GM12878 (cell line): ENCODE results near the gene PPAN. TPM values are rescaled to one million over a fixed set of nuclear protein-coding genes. Genes with fewer than 3 reads are reported as not detected.
A peak's percentile ranks its signal among the peaks of the same experiment; 100 is the strongest.

Experiments
- ATAC-seq: fragments of 200-7000 bp; cut with Tn5 transposase; 3 replicates; pipeline ENCODE4 v1.9.1; 2020; ENCODE audit warnings: mild to moderate bottlenecking, moderate library complexity
- BruUV-seq: library from RNA; stranded (reverse); fragments of 400-500 nt; replicated peaks from 2 replicates; lab custom pipeline; 2021; lab: Mats Ljungman, UMichigan
- CTCF ChIA-PET: fragments of 300-600 bp; sonication (Branson Sonifier 250); formaldehyde crosslinking; extraction: SDS; loops from one replicate; lab custom pipeline; 2021; ENCODE audit warnings: inconsistent platforms; lab: Yijun Ruan, JAX
- POLR2A ChIA-PET: fragments of 350-600 bp; formaldehyde crosslinking; extraction: SDS; loops from one replicate; lab custom pipeline; 2021; ENCODE audit warnings: inconsistent platforms; lab: Charles Lee
- RAD21 ChIA-PET: fragments of 300-600 bp; sonication (Branson Sonifier 250); formaldehyde crosslinking; loops from one replicate; lab custom pipeline; 2023; ENCODE audit warnings: antibody characterized with exemption; ENCODE audit not compliant: unreplicated experiment; lab: Charles Lee
- SMC1A ChIA-PET: fragments of 300-600 bp; sonication (Branson Sonifier 250); formaldehyde crosslinking; loops from one replicate; lab custom pipeline; 2023; ENCODE audit not compliant: unreplicated experiment, uncharacterized antibody; lab: Charles Lee
- DNase-seq: peaks from one replicate; pipeline ENCODE4 v3.0.0-alpha.2; 2011; ENCODE audit warnings: low read depth, low spot score
- FAIRE-seq: peaks from 3 replicates; lab custom pipeline; 2011; peaks lifted over from hg19 to GRCh38; lab: Jason Lieb, UNC
- H2AFZ ChIP-seq: 2 replicates; pipeline ENCODE4 v1.6.0; 2011; ENCODE audit warnings: low read depth, low read length, control low read depth; ENCODE audit not compliant: control insufficient read depth
- H3K27ac ChIP-seq: 2 replicates; pipeline ENCODE4 v1.5.1; 2011; ENCODE audit warnings: control low read depth; ENCODE audit not compliant: control insufficient read depth, insufficient read depth
- H3K27me3 ChIP-seq, 2 experiments: replicated peaks in 1 of 2; 2 replicates each; pipeline versions ENCODE4 v1.6.0 to v1.6.1; 2011; ENCODE audit warnings: low read length in 1 of 2; ENCODE audit not compliant: control insufficient read depth in 2 of 2, insufficient read depth in 2 of 2
- H3K36me3 ChIP-seq, 2 experiments: 2 replicates each; pipeline ENCODE4 v1.5.1; 2011; ENCODE audit warnings: low read length in 1 of 2; ENCODE audit not compliant: control insufficient read depth in 2 of 2, insufficient read depth in 2 of 2
- H3K4me1 ChIP-seq: 2 replicates; pipeline ENCODE4 v1.6.1; 2011; ENCODE audit warnings: mild to moderate bottlenecking, low read length, moderate library complexity, mixed read lengths; ENCODE audit not compliant: control insufficient read depth, insufficient read depth
- H3K4me2 ChIP-seq: 2 replicates; pipeline ENCODE4 v1.6.0; 2011; ENCODE audit warnings: control low read depth; ENCODE audit not compliant: control insufficient read depth, insufficient read depth
- H3K4me3 ChIP-seq: fragments of 200-600 bp; sonication (generic); 2 replicates; pipeline ENCODE4 v1.5.1; 2016
- H3K79me2 ChIP-seq: 2 replicates; pipeline ENCODE4 v1.6.0; 2011; ENCODE audit warnings: low read length; ENCODE audit not compliant: control insufficient read depth, insufficient read depth
- H3K9ac ChIP-seq: 2 replicates; pipeline ENCODE4 v1.8.0; 2011; ENCODE audit warnings: low read length, control low read depth, mixed read lengths; ENCODE audit not compliant: control insufficient read depth, insufficient read depth
- H3K9me3 ChIP-seq: replicated peaks from 3 replicates; pipeline ENCODE4 v1.5.1; 2011; ENCODE audit warnings: mild to moderate bottlenecking, low read length; ENCODE audit not compliant: control insufficient read depth, insufficient read depth
- H4K20me1 ChIP-seq: 2 replicates; pipeline ENCODE4 v1.6.0; 2011; ENCODE audit not compliant: control insufficient read depth, insufficient read depth
- ATF2 ChIP-seq: IDR thresholded peaks from 2 replicates; pipeline ENCODE4 v1.6.1; 2012; ENCODE audit warnings: low read length, inconsistent platforms
- MLLT1 ChIP-seq: fragments of 450-650 bp; IDR thresholded peaks from 2 replicates; pipeline ENCODE4 v1.6.1; 2016; ENCODE audit warnings: mild to moderate bottlenecking
- MTA3 ChIP-seq: IDR thresholded peaks from 2 replicates; pipeline ENCODE4 v1.6.1; 2012; ENCODE audit warnings: low read length, inconsistent platforms, borderline replicate concordance
- WGBS: methylation state at CpG from one replicate; pipeline ENCODE4 v1.1.6; 2016; ENCODE audit warnings: low lambda C conversion rate; ENCODE audit not compliant: insufficient replicate concordance, insufficient coverage; ENCODE audit errors: missing lambda C conversion rate; 5-methylcytosine and 5-hydroxymethylcytosine counted together
- in situ Hi-C: fragments of 300-500 bp; cut with MboI; formaldehyde crosslinking; loops from 9 replicates; pipeline ENCODE4 v1.14.3; 2018; ENCODE audit warnings: mixed read lengths
- intact Hi-C: fragments of 100-400 bp; cut with micrococcal nuclease; formaldehyde crosslinking; loops from one replicate; pipeline ENCODE4 v1.14.2; 2022; ENCODE audit not compliant: unreplicated experiment
- polyA plus RNA-seq, 11 experiments: library from polyadenylated mRNA; depleted of rRNA in 4 of 11; unstranded in 6 of 11; stranded (reverse) in 5 of 11; fragments of >200 nt; fragmentation: Nextera tagmentation in 4 of 11; fragmentation: Illumina TruSeq in 1 of 11; extraction: Ambion mirVana in 4 of 11; extraction: Trizol in 1 of 11; gene quantifications; 1 replicate in 1 of 11; 2 replicates in 10 of 11; pipeline versions ENCODE4 v1.2.1 to v1.2.3, GENCODE V29; 2011 to 2016; ENCODE audit warnings: inconsistent platforms in 2 of 11, missing spikeins in 2 of 11, low read depth in 1 of 11
- total RNA-seq, 4 experiments: library from RNA; depleted of rRNA in 3 of 4; stranded (reverse); fragments of >200 nt in 3 of 4; fragmentation: Illumina TruSeq in 1 of 4; extraction: Trizol in 1 of 4; gene quantifications; 2 replicates each; pipeline versions ENCODE4 v1.2.1 to v1.2.3, GENCODE V29; 2013 to 2021

PPAN gene
- total and polyA plus RNA-seq, 10 of the 15 experiments (the other 5 are each of a cell fraction or from before 2014, with no cell fraction given) = 2.1 to 171 (median 108) TPM

- ChIA-PET RAD21 (interaction anchor here (0.9 to 9.6 kb wide), 5 partner anchors 9 to 155 kb away, joined by 3 to 166 read pairs (median 4); partner anchors contain the start of genes P2RY11 and PPAN), CTCF (interaction anchor here (0.8 to 9.5 kb wide), 6 partner anchors 9 to 68 kb away, joined by 3 to 171 read pairs (median 9); partner anchors contain the start of genes EIF3G, P2RY11 and PPAN), POLR2A (interaction anchor here (0.5 to 1.9 kb wide), 12 partner anchors 8 to 228 kb away, joined by 3 to 18 read pairs (median 8); partner anchors contain the start of genes MRPL4, P2RY11 and PPAN), SMC1A (interaction anchor here (0.9 to 11.1 kb wide), 3 partner anchors 9 to 17 kb away, joined by 3 to 150 read pairs (median 6); partner anchors contain the start of genes P2RY11 and PPAN)
- H3K79me2 ChIP-seq = peaks cover 8% of the 10 kb centered on the region
- in situ Hi-C loops (no loop called here), intact Hi-C loops (no loop called here)
- H3K27ac ChIP-seq = no peak overlapping the region
- H3K27me3 ChIP-seq = no peaks in the 10 kb centered on the region
- H3K9me3 ChIP-seq = no peaks in the 10 kb centered on the region; the same call in 2 of the 3 replicates
- ATAC-seq (no peak), DNase-seq (no peak), FAIRE-seq (no peak)
- H3K4me3 ChIP-seq = no peak overlapping the region
- WGBS = 43% methylated on average over 7 of the region's 7 CpGs
- 0 out of 2 replicates have a peak, but pooled peaks have one; percentile 21 for TF ChIP-seq ATF2
- TF ChIP-seq MLLT1 = no peak
- 0 out of 2 replicates have a peak, but pooled peaks have one; percentile 43 for TF ChIP-seq MTA3
- H3K4me1 ChIP-seq = peaks cover 32% of the 10 kb centered on the region
- peak overlapping the region; percentile 41; the same call in 1 of the 2 replicates for H2AFZ ChIP-seq
- H3K4me2 ChIP-seq = 0 out of 2 replicates have a peak overlapping the region, but pooled peaks have one; percentile 63
- no peaks in the 10 kb centered on the region for H4K20me1 ChIP-seq
- TSS peak; percentile 10 for BruUV-seq
- H3K9ac ChIP-seq = no peak overlapping the region; the same call in 1 of the 2 replicates
- H3K36me3 ChIP-seq = peaks cover 10 to 18% of the 10 kb centered on the region in 2 experiments
These were observed 10.6 kb upstream of the PPAN start for GRCh38 chr19:10095622-10095947.
